Measurements from ENCODE around the gene JAM2.

JAM2 gene

DNA sequence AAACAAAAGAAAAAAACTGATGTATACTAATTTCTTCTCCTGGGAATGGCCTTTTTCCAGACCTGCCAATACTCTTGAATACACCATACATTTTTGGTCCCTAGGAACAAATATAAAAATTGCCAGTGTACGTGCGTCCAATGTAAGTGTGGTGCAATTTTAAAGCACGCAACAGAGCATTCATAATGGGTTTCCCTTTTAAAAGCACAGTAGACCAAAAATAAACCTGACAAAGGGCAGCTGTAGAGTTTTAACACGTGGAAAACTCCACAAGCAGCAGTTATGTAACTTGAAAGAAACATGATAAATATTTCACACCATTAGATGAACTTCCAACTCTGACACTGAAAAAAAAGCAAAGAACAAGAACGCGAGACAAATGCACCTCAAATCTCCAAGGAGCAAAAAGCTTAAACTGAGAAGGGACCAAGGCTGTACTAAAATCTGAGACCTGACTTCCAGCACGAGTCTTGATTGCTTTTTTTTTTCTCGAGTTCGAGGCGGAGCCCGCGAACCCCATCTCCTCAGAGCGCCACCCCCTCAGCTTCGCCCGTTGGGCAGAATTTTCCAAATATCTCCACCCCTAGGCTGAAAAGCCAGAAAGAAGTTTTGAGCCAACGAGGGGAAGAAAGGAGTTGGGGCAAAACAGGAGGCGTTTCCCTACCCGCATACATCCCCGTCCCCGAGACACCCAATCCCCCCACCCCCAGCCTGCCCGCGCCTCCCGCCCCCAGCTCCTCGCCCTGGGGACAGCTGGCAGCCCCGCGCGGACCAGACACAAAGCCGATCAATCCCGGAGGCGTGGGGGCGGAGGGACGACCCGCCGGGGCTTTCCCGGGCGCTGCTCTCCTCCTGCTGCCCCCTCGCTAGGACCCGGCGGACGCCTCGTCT, at the start of gene JAM2:
Gene JAM2, plus strand, starts transcription at position 599 of the 891 bp plus-strand sequence. CDS start 564 bp downstream, outside the sequence.
- peak; percentile 14 for DNase-seq (ENCODE audit: low read depth, low spot score)
- TF ChIP-seq CTCF (IDR thresholded peaks at IDR 0.05; ENCODE audit: low read depth, low read length), result no peak
- in situ Hi-C loops (cut with HindIII; ENCODE audit: low sequenced_read_pairs), result no loop called here
- peak within 1 kb of the TSS; percentile 67 for H3K4me3 ChIP-seq (ENCODE audit: low read depth, low read length)

DNA sequence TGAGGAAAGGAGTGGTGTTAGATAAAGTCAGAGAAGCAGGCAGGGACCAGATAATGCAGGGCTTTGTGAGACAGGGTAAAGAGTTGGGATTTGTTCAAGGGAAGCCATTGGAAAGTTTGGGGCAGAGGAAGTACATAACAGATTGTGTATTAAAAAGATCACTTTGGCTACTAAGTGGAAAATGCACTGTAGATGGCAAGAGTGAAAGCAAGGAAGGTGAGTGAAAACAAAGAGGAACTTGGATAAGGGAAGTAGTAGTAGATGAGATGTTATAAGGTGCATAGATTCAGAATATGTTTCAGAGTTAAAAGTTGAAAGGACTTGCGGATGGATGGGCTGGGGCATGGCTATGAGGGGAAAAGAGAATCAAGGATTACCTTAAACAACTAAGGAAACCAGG, 49.2 kb upstream of the JAM2 start:
- no peak for DNase-seq (ENCODE audit: low read depth, low spot score)
- TF ChIP-seq CTCF (IDR thresholded peaks at IDR 0.05; ENCODE audit: low read depth, low read length), result no peak
- in situ Hi-C loops (cut with HindIII; ENCODE audit: low sequenced_read_pairs), result no loop called here
- H3K4me3 ChIP-seq (ENCODE audit: low read depth, low read length), result no peak overlapping the region

DNA sequence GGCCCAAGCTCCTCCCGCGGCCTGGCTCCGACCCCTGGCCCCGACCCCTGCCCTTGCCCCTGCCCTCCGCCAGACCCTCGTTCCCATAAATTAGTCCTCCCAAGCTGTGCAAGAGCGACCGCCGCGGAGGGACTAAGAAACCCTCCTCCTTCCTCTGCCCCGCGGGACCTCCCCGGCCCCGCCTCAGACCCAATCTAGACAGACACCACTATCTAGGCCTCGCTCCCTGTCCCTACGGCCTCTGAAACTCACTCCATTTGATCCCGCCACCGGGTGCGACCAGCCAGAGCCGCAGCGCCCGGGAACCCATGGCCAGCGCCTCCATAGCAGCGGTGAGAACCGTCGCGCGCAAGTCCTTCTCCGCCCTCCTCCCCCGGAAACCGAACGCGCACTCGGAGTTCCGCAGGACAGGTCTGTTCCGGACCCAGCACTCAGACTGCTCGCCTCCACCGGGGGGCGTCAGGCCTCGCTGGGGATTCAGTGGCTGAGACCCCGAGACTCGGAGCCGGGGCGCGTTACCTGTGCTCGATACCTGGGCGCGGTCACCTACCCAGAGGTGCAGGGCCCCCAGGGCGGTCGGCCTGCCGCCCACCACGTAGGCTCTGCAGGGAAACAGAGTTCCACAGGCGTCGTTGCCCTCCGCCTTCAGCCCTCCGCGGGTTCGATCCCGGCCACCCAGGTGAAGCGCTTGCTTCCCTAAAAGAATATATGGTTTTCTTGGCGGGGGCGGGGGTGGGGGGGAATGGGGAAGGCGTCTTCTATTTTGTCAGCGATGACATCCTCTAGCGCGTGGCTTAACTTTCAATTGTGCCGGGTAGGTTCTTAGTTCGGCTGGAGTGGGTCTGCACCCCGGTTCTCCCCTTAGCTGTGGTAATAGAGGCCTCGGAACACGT, 31.7 kb upstream of the JAM2 start, which contains the start of gene MRPL39:
Gene MRPL39, minus strand, starts transcription at position 331 of the 893 bp plus-strand sequence. Its CDS starts 6 bp downstream, at position 325.
- H3K4me3 ChIP-seq (ENCODE audit: low read depth, low read length), result peak within 1 kb of the TSS; percentile 81
- peak; percentile 91 for DNase-seq (ENCODE audit: low read depth, low spot score)
- peak; percentile 83 for TF ChIP-seq CTCF (IDR thresholded peaks at IDR 0.05; ENCODE audit: low read depth, low read length)
- in situ Hi-C loops (cut with HindIII; ENCODE audit: low sequenced_read_pairs), result no loop called here

DNA sequence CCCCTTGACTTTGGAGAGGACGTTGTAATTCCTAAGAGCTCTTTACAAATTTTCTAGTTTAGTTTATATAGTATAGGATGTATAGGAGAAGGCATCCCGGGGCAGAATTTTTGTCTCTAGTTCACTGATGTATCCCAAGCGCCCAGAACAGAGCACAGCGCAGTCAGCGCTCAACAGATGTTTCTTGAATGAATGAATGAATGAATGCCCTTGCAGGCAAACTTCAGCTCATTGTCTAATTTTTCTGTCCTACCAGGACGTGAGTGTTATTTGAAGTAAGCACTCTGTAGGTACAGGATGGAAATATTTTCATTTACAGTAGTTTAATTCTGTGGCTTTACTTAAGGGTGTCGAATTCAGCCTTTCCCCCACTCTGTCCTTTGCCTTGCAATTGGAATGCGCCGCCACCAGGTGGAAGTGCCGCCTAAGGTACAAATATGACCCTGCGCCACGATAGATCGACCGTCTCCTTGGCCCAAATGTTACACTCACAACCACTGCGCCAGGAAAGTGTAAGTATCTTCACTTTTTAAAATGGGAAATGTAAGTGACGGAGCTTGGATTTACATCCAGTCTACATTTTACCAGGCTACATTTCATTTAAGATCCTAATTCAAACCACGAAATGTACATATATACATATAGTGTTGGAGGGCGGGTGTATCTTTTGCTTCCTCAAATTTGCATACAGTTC, 30.9 kb upstream of the JAM2 start:
- DNase-seq (ENCODE audit: low read depth, low spot score), result peak; percentile 86
- in situ Hi-C loops (cut with HindIII; ENCODE audit: low sequenced_read_pairs), result no loop called here
- TF ChIP-seq CTCF (IDR thresholded peaks at IDR 0.05; ENCODE audit: low read depth, low read length), result peak; percentile 92
- peak overlapping the region; percentile 81 for H3K4me3 ChIP-seq (ENCODE audit: low read depth, low read length)

- TF ChIP-seq CTCF (IDR thresholded peaks at IDR 0.05; ENCODE audit: low read depth, low read length), result no peak
- in situ Hi-C loops (cut with HindIII; ENCODE audit: low sequenced_read_pairs), result no loop called here
- no peak for DNase-seq (ENCODE audit: low read depth, low spot score)
- H3K4me3 ChIP-seq (ENCODE audit: low read depth, low read length), result no peak overlapping the region
Measured at GRCh38 chr21:25614441-25614840, 24.6 kb upstream of the JAM2 start.

DNA sequence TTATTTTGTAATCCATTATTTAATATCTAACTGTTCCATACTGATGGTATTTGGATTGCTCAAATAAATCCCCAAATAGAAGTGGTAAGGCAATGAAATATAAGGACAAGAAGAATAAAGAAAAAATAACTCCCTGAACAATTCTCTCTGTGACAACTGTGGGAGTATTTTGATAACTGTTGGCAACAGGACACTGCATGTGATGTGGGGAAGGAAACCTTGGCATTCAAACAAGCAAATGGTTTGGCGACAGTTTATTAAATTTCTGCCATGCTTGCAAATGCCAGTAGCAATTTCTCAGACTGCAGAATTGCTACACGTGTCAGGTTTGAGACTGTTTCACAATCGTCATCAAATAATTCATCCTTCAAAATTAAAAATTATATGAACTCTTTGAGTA, 23.2 kb upstream of the JAM2 start:
- no peak for DNase-seq (ENCODE audit: low read depth, low spot score)
- in situ Hi-C loops (cut with HindIII; ENCODE audit: low sequenced_read_pairs), result no loop called here
- no peak overlapping the region for H3K4me3 ChIP-seq (ENCODE audit: low read depth, low read length)
- no peak for TF ChIP-seq CTCF (IDR thresholded peaks at IDR 0.05; ENCODE audit: low read depth, low read length)

Measured in astrocyte of the spinal cord (primary cell).